Activated CD4-positive, alpha-beta T cell treated with anti-CD3 and anti-CD28 coated beads, Interleukin-2, amount 10 ng/mL, durations not matched to agents 7 days and 5 days (primary cell): ENCODE data around the gene ZNF619. TPM values are rescaled to one million over a fixed set of nuclear protein-coding genes. Genes with fewer than 3 reads are reported as not detected.
A peak's percentile ranks its signal among the peaks of the same experiment; 100 is the strongest.

ENCODE experiments used
- CTCF ChIA-PET: fragments of 350-600 bp; sonication (Branson Sonifier 250); formaldehyde crosslinking; loops from one replicate; lab custom pipeline; 2021; ENCODE audit warnings: antibody characterized with exemption; lab: Charles Lee
- POLR2A ChIA-PET: fragments of 350-600 bp; sonication (Branson Sonifier 250); formaldehyde crosslinking; loops from one replicate; lab custom pipeline; 2021; ENCODE audit warnings: antibody characterized with exemption; lab: Charles Lee
- DNase-seq: peaks from one replicate; pipeline ENCODE4 v3.0.0-alpha.2; 2020
- H3K27ac Mint-ChIP-seq: one replicate; pipeline ENCODE4 v1.8.0; 2021; ENCODE audit warnings: mild to moderate bottlenecking, moderate library complexity, mixed read lengths
- H3K27me3 Mint-ChIP-seq: one replicate; pipeline ENCODE4 v1.8.0; 2021; ENCODE audit warnings: mixed read lengths
- H3K36me3 Mint-ChIP-seq: one replicate; pipeline ENCODE4 v1.8.0; 2021; ENCODE audit warnings: low read depth, mixed read lengths
- H3K4me1 Mint-ChIP-seq: one replicate; pipeline ENCODE4 v1.8.0; 2021; ENCODE audit warnings: mixed read lengths
- H3K4me3 Mint-ChIP-seq: one replicate; pipeline ENCODE4 v1.8.0; 2021; ENCODE audit warnings: mild to moderate bottlenecking, moderate library complexity, mixed read lengths
- H3K9me3 Mint-ChIP-seq: one replicate; pipeline ENCODE4 v1.8.0; 2021; ENCODE audit warnings: mixed read lengths
- total RNA-seq, 2 experiments: library from RNA; stranded (reverse); gene quantifications; one replicate each; pipeline ENCODE4 v1.2.3, GENCODE V29; 2021

The ZNF619 gene
- total RNA-seq, 2 experiments from 2014 or later = 9.5 to 9.8 TPM

DNA sequence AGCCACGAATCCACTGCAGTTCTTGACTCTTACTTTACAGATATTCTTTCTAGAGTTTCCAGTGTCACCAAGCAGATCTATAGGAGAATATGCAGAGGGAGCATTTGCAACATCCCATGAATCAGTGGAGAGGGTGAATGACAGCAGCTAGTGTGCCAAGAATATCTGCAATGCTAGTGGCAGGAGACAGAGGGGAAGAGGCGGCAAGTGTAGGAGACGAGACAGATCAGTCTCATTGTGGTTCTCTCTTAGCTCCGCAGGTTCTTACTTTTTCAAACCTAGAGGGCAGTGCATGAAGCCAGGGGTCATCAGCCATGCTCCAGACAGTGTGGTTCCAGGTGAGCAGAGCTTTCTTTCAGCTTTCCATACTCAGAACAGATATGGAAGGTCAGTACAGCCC lies 744 bp downstream of the ZNF619 start:
- ChIA-PET POLR2A (interaction anchor here (0.6 kb wide), 1 partner anchor 57 kb away, joined by 4 read pairs; no protein-coding TSS in a partner anchor), CTCF (interaction anchor here (0.9 to 1.1 kb wide), 3 partner anchors 9 to 1403 kb away, joined by 3 read pairs; no protein-coding TSS in a partner anchor)
- peak overlapping the region; percentile 87 for H3K27ac Mint-ChIP-seq
- no peak for DNase-seq
- H3K27me3 Mint-ChIP-seq = no peaks in the 10 kb centered on the region
- peaks cover 19% of the 10 kb centered on the region for H3K36me3 Mint-ChIP-seq
- peaks cover 47% of the 10 kb centered on the region for H3K4me1 Mint-ChIP-seq
- peak overlapping the region; percentile 75 for H3K4me3 Mint-ChIP-seq
- H3K9me3 Mint-ChIP-seq = no peaks in the 10 kb centered on the region

- ChIA-PET CTCF (interaction anchor here (1.3 kb wide), 1 partner anchor 178 kb away, joined by 3 read pairs; no protein-coding TSS in a partner anchor), POLR2A (no interaction called here)
- Mint-ChIP-seq H3K4me1 (peaks cover 24% of the 10 kb centered on the region), H3K27ac (no peak overlapping the region), H3K4me3 (no peak overlapping the region), H3K9me3 (peaks cover 27% of the 10 kb centered on the region), H3K36me3 (peaks cover 55% of the 10 kb centered on the region), H3K27me3 (no peaks in the 10 kb centered on the region)
- DNase-seq = no peak
These were observed 10.2 kb downstream of the ZNF619 start for GRCh38 chr3:40487172-40487571.

DNA sequence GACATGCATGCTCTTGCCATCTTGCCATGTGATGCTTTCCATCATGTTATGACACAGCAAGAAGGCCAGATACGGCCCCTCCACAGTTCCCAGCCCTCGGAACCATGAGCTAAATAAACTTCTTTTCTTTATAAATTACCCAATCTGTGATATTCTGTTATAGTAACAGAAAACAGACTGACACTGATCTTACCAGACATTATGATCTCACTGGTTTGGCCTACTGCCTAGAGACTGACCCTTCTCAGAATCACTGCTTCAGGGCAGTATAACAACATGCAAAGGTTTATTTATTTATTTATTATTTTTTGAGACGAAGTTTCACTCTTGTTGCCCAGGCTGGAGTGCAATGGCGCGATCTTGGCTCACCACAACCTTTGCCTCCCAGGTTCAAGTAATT lies 14.0 kb downstream of the ZNF619 start:
- CTCF ChIA-PET = no interaction called here

DNA sequence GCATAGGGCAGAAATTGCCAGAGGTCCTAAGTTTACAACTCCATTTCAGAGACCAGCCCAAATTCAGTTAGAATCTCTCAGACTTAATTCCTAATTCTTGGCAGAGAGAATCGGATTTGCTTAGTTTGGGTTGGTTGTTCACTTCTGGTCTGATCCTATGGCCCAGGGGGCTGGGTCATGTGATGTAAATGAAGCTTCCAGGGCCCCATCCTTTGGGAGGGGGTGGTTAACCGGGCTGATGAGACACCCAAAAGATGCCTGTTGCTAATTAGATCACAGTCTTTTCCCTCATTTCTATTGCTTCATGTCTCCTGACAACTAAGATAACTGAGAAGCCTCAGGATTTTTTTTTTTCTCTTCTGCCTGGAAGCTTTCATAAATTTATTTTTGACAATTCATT lies 17.8 kb downstream of the ZNF619 start:
- Mint-ChIP-seq H3K36me3 (peaks cover 1% of the 10 kb centered on the region), H3K9me3 (no peaks in the 10 kb centered on the region), H3K4me3 (no peak overlapping the region), H3K27me3 (no peaks in the 10 kb centered on the region), H3K4me1 (no peaks in the 10 kb centered on the region), H3K27ac (no peak overlapping the region)
- ChIA-PET POLR2A (no interaction called here), CTCF (interaction anchor here (2.9 kb wide), 1 partner anchor 11 kb away, joined by 8 read pairs; the partner anchor contains the start of gene ZNF620)
- no peak for DNase-seq

More for the DNA sequence above, 14.0 kb downstream of the ZNF619 start:
- Mint-ChIP-seq H3K4me3 (no peak overlapping the region), H3K36me3 (peaks cover 30% of the 10 kb centered on the region), H3K27ac (no peak overlapping the region), H3K27me3 (no peaks in the 10 kb centered on the region), H3K4me1 (peaks cover 3% of the 10 kb centered on the region), H3K9me3 (peaks cover 21% of the 10 kb centered on the region)
- no peak for DNase-seq
- POLR2A ChIA-PET = no interaction called here

GRCh38 chr3:40497288-40497687 lies 20.4 kb downstream of the ZNF619 start:
- H3K27ac Mint-ChIP-seq = no peak overlapping the region
- DNase-seq = no peak
- H3K36me3 Mint-ChIP-seq = no peaks in the 10 kb centered on the region
- ChIA-PET POLR2A (interaction anchor here (0.7 kb wide), 1 partner anchor 15 kb away, joined by 3 read pairs; no protein-coding TSS in a partner anchor), CTCF (interaction anchor here (1.1 kb wide), 1 partner anchor 9 kb away, joined by 3 read pairs; the partner anchor contains the start of gene ZNF620)
- H3K4me3 Mint-ChIP-seq = no peak overlapping the region
- no peaks in the 10 kb centered on the region for H3K9me3 Mint-ChIP-seq
- H3K27me3 Mint-ChIP-seq = no peaks in the 10 kb centered on the region
- H3K4me1 Mint-ChIP-seq = no peaks in the 10 kb centered on the region

- Mint-ChIP-seq H3K27me3 (peaks cover 3% of the 10 kb centered on the region), H3K27ac (no peak overlapping the region), H3K36me3 (no peaks in the 10 kb centered on the region), H3K4me1 (peaks cover 4% of the 10 kb centered on the region), H3K4me3 (no peak overlapping the region), H3K9me3 (no peaks in the 10 kb centered on the region)
- DNase-seq = no peak
- POLR2A ChIA-PET = no interaction called here
- CTCF ChIA-PET = no interaction called here
These were observed 23.0 kb downstream of the ZNF619 start for GRCh38 chr3:40499952-40500351.

- Mint-ChIP-seq H3K27ac (no peak overlapping the region), H3K9me3 (no peaks in the 10 kb centered on the region), H3K27me3 (peaks cover 3% of the 10 kb centered on the region), H3K36me3 (peaks cover 3% of the 10 kb centered on the region), H3K4me1 (peaks cover 25% of the 10 kb centered on the region), H3K4me3 (no peak overlapping the region)
- ChIA-PET POLR2A (no interaction called here), CTCF (no interaction called here)
- no peak for DNase-seq
These were observed 25.1 kb downstream of the ZNF619 start for GRCh38 chr3:40502034-40502433.

DNA sequence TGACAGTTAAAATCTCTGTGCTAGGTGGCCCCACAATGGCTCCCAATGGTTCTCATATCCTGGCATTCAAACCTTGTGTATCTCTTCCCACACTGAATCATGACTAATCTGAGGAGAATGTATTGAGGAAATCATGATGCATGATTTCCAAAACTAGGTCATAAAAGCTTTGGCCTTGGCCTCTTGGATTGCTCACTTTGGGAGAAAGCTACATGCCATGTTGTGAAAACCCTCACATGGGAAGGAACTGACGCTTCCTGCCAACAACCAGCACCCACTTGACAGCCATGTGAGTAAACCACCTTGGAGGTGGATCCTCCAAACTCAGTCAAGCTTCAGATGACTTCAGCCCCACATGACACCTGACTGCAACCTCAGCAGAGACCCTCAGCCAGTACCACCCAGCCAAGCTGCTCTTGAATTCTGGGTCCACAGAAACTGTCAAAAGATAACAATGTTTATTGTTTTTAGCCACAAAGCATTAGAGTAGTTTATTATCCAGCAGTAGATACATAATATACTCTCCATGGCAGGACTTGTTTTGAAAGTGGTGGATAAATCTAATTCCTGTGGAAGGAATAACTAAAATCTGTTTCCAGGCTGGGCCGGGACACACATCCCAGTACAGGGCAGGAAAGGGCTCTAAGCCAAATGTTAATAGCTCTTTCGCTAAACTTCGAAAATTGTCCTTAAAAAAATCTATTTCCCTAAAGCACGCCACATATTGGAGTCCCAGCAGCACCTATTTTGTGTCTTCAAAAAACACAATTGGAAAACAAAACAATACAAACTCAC lies 27.9 kb downstream of the ZNF619 start:
- DNase-seq = no peak
- Mint-ChIP-seq H3K4me1 (peaks cover 38% of the 10 kb centered on the region), H3K9me3 (no peaks in the 10 kb centered on the region), H3K36me3 (peaks cover 18% of the 10 kb centered on the region), H3K27ac (no peak overlapping the region), H3K4me3 (peak overlapping the region; percentile 93), H3K27me3 (peaks cover 3% of the 10 kb centered on the region)
- CTCF ChIA-PET = interaction anchor here (1.1 to 2.1 kb wide), 4 partner anchors 10 to 182 kb away, joined by 3 to 10 read pairs (median 6); no protein-coding TSS in a partner anchor
- POLR2A ChIA-PET = no interaction called here

DNA sequence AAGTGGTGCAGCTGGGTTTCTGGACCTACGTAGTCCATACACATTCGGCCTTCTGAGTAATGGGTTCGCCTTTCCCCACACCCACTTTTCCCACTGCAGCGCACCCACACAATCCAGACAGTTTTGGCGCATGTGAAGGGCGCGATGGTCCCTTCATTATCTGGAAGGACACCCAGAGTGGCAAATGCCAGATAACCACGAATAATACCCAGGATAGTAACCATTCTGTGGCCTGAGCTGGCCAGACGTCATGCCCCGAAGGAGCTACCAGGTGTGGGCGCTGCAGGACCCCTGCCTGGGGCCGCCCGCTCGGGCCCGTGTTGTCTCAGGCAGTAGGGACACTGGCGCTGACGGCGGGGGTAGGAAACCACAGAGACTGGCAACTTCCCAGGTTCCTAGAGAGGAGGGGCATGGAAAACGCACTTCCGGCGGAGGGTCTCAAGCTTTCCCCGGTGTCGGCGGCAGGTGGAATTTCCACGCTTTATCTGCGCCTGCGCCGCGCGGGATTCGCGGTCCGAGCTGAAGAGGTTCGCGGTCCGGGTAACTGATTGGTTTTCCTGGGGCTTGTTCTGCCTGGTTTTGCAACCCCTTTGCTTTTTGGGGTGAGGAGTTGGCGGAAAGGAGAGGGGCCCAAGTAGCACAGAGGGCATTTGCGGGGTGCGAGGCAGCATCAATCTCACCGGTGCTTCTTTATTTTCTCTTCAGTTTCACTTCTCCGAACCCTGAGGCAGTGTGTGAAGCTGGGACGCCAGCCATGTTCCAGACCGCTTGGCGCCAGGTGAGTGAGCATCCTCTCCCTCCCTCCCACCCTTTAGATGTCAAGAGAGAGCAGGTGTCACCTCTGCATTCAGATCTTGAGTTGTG lies 28.9 kb downstream of the ZNF619 start, which contains the start of gene ZNF620:
Gene ZNF620, plus strand, starts transcription at position 441 of the 864 bp plus-strand sequence. Its CDS starts 314 bp downstream, at position 755.
- ChIA-PET POLR2A (no interaction called here), CTCF (interaction anchor here (0.6 to 2.1 kb wide), 7 partner anchors 8 to 915 kb away, joined by 3 to 10 read pairs (median 3); no protein-coding TSS in a partner anchor)
- peak; percentile 45 for DNase-seq
- Mint-ChIP-seq H3K4me3 (peak within 1 kb of the TSS; percentile 93), H3K9me3 (peaks cover 3% of the 10 kb centered on the region), H3K27ac (peak within 1 kb of the TSS; percentile 96), H3K27me3 (peaks cover 3% of the 10 kb centered on the region), H3K4me1 (peaks cover 39% of the 10 kb centered on the region), H3K36me3 (peaks cover 25% of the 10 kb centered on the region)

DNA sequence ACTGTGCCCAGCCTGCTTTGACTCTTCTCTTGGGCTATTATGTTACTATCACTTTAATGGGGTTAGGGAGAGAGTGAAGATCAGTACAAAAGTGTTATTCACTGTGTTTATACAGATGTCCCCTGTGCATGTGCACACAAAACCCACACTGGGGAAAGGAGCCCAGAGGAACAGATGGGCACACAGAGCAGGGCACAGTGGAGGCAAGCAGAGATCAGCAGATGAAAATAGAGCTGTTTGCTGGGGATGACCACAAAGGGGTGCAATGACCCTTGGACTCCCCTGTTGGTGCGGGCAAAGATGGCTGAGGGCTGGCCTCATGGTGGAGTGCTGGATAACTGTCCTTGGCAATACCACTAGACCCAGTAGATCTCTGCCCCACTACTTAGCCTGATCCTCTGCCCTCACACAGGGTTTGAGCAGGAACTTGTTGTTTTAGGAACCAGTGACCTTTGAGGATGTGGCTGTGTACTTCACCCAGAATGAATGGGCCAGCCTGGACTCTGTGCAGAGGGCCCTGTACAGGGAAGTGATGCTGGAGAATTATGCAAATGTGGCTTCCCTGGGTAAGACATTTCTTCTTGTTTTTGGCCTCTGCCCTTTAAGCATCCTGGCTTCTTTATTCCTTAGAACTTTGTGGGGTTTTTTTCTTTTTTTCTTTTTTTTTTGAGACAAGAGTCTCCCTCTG lies 34.3 kb downstream of the ZNF619 start:
- POLR2A ChIA-PET = no interaction called here
- no peak overlapping the region for H3K27ac Mint-ChIP-seq
- CTCF ChIA-PET = no interaction called here
- H3K4me3 Mint-ChIP-seq = no peak overlapping the region
- peaks cover 3% of the 10 kb centered on the region for H3K9me3 Mint-ChIP-seq
- peaks cover 48% of the 10 kb centered on the region for H3K36me3 Mint-ChIP-seq
- no peak for DNase-seq
- no peaks in the 10 kb centered on the region for H3K27me3 Mint-ChIP-seq
- peaks cover 23% of the 10 kb centered on the region for H3K4me1 Mint-ChIP-seq

- no peak for DNase-seq
- H3K27me3 Mint-ChIP-seq = no peaks in the 10 kb centered on the region
These were observed 39.3 kb downstream of the ZNF619 start for GRCh38 chr3:40516201-40516600.

GRCh38 chr3:40518067-40518466 lies 41.1 kb downstream of the ZNF619 start:
- no peak overlapping the region for H3K4me3 Mint-ChIP-seq
- no peak for DNase-seq
- H3K36me3 Mint-ChIP-seq = peaks cover 21% of the 10 kb centered on the region
- H3K27ac Mint-ChIP-seq = no peak overlapping the region
- no peaks in the 10 kb centered on the region for H3K9me3 Mint-ChIP-seq
- ChIA-PET POLR2A (no interaction called here), CTCF (no interaction called here)
- no peaks in the 10 kb centered on the region for H3K4me1 Mint-ChIP-seq
- no peaks in the 10 kb centered on the region for H3K27me3 Mint-ChIP-seq

More at GRCh38 chr3:40516201-40516600, 39.3 kb downstream of the ZNF619 start:
- no peak overlapping the region for H3K27ac Mint-ChIP-seq
- no peaks in the 10 kb centered on the region for H3K4me1 Mint-ChIP-seq
- H3K36me3 Mint-ChIP-seq = peaks cover 26% of the 10 kb centered on the region
- H3K4me3 Mint-ChIP-seq = no peak overlapping the region
- CTCF ChIA-PET = no interaction called here
- POLR2A ChIA-PET = no interaction called here
- H3K9me3 Mint-ChIP-seq = no peaks in the 10 kb centered on the region
